Thyroid gland (tissue), 4 donors: ENCODE data around the gene OTOP3. TPM values are rescaled to one million over a fixed set of nuclear protein-coding genes. Genes with fewer than 3 reads are reported as not detected.
A peak's percentile ranks its signal among the peaks of the same experiment; 100 is the strongest.
"Not testable (repeated sequence)": the region's sequence is repeated elsewhere in the genome, so short reads cannot be mapped to it uniquely, and the experiment has no call there.

Experiments used
- DNase-seq, 2 donors: peaks; one replicate each; pipeline ENCODE4 v3.0.0-alpha.2; 2019
- H3K27ac ChIP-seq, 3 donors: fragments of 200-600 bp; sonication (generic); 1 replicate in 2 of 3; 2 replicates in 1 of 3; pipeline ENCODE4 v1.5.1; 2016 to 2019; ENCODE audit warnings: mild to moderate bottlenecking in 1 of 3, moderate library complexity in 1 of 3
- H3K27me3 ChIP-seq: fragments of 200-600 bp; sonication (generic); one replicate; pipeline ENCODE4 v1.5.1; 2019
- H3K36me3 ChIP-seq, 2 donors: fragments of 200-600 bp; sonication (generic); one replicate each; pipeline ENCODE4 v1.5.1; 2016 to 2019
- H3K4me1 ChIP-seq, 2 donors: fragments of 200-600 bp; sonication (generic); one replicate each; pipeline ENCODE4 v1.5.1; 2017 to 2019
- H3K4me3 ChIP-seq, 3 donors: fragments of 200-600 bp; sonication (generic); replicated peaks in 1 of 3; 1 replicate in 2 of 3; 2 replicates in 1 of 3; pipeline ENCODE4 v1.5.1; 2016; ENCODE audit warnings: mild to moderate bottlenecking in 1 of 3
- H3K9me3 ChIP-seq: fragments of 200-600 bp; sonication (generic); one replicate; pipeline ENCODE4 v1.5.1; 2017
- POLR2A ChIP-seq, 2 donors: fragments of 450-650 bp; IDR thresholded peaks; one replicate each; pipeline ENCODE4 v1.6.1; 2017; ENCODE audit warnings: antibody characterized with exemption in 2 of 2, mild to moderate bottlenecking in 2 of 2, moderate library complexity in 1 of 2
- WGBS, 2 donors: methylation state at CpG; one replicate each; pipeline ENCODE4 v1.1.5; 2017; 5-methylcytosine and 5-hydroxymethylcytosine counted together
- intact Hi-C: fragments of 100-400 bp; cut with DNase I; formaldehyde crosslinking; loops from one replicate; pipeline ENCODE4 v1.15.1; 2023
- total RNA-seq, 4 donors: library from RNA; depleted of rRNA; stranded (reverse); fragments of >200 nt; gene quantifications; one replicate each; pipeline ENCODE4 v1.2.3, GENCODE V29; 2016
- TF ChIP-seq, protein P1 (sequence below), 6 experiments: fragments of 200-600 bp in 3 of 6; fragments of 450-650 bp in 3 of 6; sonication (generic) in 3 of 6; IDR thresholded peaks; one replicate each; pipeline ENCODE4 v1.5.1; 2016 to 2019; ENCODE audit warnings: antibody characterized with exemption in 6 of 6, mild to moderate bottlenecking in 2 of 6, inconsistent platforms in 1 of 6, moderate library complexity in 1 of 6

OTOP3 gene
- total RNA-seq, 4 donors from 2014 or later: not detected

DNA sequence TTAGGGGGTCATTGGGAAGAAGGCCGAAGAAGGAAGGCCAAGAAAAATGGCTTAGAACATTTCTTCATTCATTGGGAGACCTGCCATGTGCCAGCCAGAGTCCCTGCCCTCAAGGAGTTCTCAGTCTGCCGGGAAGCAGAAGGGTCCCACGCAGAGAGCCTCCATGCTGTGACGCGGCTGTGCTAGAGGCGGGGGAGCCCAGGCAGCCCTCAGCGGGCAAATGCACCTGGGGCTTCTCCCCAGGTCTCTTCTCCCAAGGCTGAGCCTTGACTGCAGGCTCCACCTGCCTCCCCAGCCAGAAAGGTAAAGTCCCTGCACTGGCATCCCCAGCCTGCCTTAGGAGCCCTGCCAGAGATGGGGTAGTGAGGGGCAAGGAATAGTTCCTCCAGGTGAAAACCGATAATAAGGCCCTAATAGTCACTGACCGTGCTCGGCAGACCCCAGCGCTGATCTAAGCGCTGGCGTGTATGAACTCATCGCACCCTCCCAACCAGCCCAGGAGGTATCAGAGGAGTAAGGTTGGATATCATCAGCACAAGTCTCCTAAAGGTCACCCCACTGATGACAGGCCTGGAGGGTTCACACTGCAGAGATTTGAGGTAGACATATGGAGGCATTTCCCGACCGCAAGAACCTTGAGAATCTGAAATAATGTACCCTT, 45.8 kb downstream of the OTOP3 start:
- peak overlapping the region; percentile 23 to 58 (median 43) for H3K4me3 ChIP-seq
- 54 to 60% methylated on average over 16 of the region's 16 CpGs for WGBS, 2 donors
- H3K4me1 ChIP-seq: peaks cover 13 to 19% of the 10 kb centered on the region in 2 donors
- TF ChIP-seq, protein P1, sequence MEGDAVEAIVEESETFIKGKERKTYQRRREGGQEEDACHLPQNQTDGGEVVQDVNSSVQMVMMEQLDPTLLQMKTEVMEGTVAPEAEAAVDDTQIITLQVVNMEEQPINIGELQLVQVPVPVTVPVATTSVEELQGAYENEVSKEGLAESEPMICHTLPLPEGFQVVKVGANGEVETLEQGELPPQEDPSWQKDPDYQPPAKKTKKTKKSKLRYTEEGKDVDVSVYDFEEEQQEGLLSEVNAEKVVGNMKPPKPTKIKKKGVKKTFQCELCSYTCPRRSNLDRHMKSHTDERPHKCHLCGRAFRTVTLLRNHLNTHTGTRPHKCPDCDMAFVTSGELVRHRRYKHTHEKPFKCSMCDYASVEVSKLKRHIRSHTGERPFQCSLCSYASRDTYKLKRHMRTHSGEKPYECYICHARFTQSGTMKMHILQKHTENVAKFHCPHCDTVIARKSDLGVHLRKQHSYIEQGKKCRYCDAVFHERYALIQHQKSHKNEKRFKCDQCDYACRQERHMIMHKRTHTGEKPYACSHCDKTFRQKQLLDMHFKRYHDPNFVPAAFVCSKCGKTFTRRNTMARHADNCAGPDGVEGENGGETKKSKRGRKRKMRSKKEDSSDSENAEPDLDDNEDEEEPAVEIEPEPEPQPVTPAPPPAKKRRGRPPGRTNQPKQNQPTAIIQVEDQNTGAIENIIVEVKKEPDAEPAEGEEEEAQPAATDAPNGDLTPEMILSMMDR (IDR thresholded peaks at IDR 0.05): no peak
- TF ChIP-seq POLR2A (IDR thresholded peaks at IDR 0.05): no peak
- peak overlapping the region; percentile 45 to 89 (median 79) for H3K27ac ChIP-seq
- intact Hi-C loops: no loop called here
- no peaks in the 10 kb centered on the region for H3K9me3 ChIP-seq
- H3K27me3 ChIP-seq: no peaks in the 10 kb centered on the region
- DNase-seq: no peak
- no peaks in the 10 kb centered on the region for H3K36me3 ChIP-seq

DNA sequence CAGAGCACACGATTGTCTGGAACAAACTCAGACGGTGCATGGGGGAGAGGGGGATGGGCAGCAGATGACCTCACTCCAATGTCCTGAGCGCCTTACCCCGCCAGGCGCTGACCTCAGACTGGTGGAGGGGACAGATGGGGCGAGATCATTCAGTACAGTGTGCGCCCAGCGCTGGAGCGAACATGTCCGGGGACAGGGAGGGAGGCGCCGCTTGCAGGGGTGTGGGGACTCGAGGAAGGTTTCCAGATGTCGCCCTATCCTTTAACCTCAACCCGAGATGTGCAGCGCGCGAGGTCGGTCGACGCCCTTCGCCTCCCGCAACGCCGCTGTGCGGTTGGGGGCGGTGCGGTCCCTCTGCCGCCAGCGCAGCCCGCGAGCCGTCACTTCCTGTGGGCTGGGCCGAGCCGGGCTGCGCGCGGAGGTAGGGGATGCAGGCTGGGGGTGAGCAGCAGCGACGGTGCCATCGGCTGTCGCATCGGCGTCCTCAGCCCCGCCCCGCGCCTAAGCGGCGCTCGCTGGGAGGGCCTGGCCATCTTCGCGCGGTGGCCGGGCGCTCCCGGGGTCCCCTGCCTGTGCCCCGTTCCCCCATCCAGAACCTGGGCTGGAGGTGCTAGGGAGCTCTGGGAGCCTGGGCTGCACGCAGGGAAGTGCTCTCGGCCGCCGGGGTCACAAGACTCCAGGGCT, 46.4 kb downstream of the OTOP3 start:
- peak; percentile 80 to 83 for DNase-seq

DNA sequence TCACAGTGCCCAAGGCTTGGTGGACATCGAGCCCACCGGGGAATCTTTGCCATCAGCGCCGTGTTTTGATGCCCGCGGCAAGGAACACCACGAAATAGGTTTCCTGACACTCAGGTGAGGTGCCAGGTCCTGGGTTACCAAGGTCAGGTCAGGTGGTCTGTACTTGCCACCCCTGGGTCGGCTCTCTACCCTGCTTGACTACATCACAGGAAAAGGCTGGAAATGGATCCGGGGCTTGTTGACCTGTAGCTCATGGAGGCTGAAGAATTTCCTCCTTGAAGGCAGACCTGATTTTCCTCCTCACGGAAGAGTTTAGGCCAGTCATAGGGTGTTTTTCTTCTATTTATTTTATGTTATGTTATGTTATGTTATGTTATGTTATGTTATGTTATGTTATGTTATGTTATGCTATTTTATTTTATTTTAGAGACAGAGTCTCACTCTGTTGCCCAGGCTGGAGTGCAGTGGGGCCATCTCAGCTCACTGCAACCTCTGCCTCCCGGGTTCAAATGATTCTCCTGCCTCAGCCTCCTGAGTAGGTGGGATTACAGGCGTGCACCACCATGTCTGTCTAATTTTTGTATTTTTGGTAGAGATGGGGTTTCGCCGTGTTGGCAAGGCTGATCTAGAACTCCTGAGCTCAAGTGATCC, 47.1 kb downstream of the OTOP3 start:
- H3K9me3 ChIP-seq, DNase-seq, intact Hi-C loops, H3K27me3 ChIP-seq, H3K36me3 ChIP-seq: not testable (repeated sequence)
- peak overlapping the region; percentile 45 to 89 (median 79) for H3K27ac ChIP-seq
- 35 to 43% methylated on average over 10 to 14 of the region's 14 CpGs for WGBS, 2 donors
- H3K4me3 ChIP-seq: peak overlapping the region; percentile 23 to 58 (median 43)
- peaks cover 18 to 26% of the 10 kb centered on the region in 2 donors for H3K4me1 ChIP-seq

More for the DNA sequence above, 46.4 kb downstream of the OTOP3 start:
- no peaks in the 10 kb centered on the region for H3K9me3 ChIP-seq
- H3K27me3 ChIP-seq: no peaks in the 10 kb centered on the region
- WGBS, 2 donors: 0 to 1% methylated on average over 12 to 22 of the region's 61 CpGs
- no peaks in the 10 kb centered on the region for H3K36me3 ChIP-seq
- peak overlapping the region; percentile 45 to 89 (median 79) for H3K27ac ChIP-seq
- peak in 1 of 2 donors; percentile 90 for TF ChIP-seq POLR2A (IDR thresholded peaks at IDR 0.05)
- TF ChIP-seq, protein P1 (IDR thresholded peaks at IDR 0.05): peak in 2 of 6 experiments; percentile 6 to 10
- intact Hi-C loops: no loop called here
- peaks cover 17 to 25% of the 10 kb centered on the region in 2 donors for H3K4me1 ChIP-seq
- peak overlapping the region; percentile 23 to 58 (median 43) for H3K4me3 ChIP-seq

DNA sequence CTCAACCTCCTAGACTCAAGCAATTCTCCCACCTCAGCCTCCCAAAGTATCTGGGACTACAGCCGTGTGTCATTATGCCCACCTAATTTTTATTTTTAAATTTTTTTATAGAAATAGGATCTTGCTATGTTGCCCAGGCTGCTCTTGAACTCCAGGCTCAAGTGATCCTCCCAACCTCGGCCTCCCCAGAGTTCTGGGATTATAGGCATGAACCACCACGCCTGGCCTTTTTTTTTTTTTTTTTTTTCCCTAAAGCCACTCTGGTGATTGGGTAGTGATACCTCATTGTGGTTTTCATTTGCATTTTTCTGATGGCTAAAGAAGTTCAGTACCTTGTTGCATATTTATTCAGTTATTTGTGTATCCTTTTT, 50.5 kb downstream of the OTOP3 start:
- H3K4me3 ChIP-seq: no peak overlapping the region
- H3K27me3 ChIP-seq: no peaks in the 10 kb centered on the region
- TF ChIP-seq, protein P1 (IDR thresholded peaks at IDR 0.05): no peak
- H3K9me3 ChIP-seq: no peaks in the 10 kb centered on the region
- WGBS, 2 donors: 94 to 95% methylated on average over 3 of the region's 3 CpGs
- intact Hi-C loops: no loop called here
- H3K4me1 ChIP-seq: peaks cover 18 to 37% of the 10 kb centered on the region in 2 donors
- no peaks in the 10 kb centered on the region for H3K36me3 ChIP-seq
- no peak for DNase-seq
- no peak overlapping the region for H3K27ac ChIP-seq

DNA sequence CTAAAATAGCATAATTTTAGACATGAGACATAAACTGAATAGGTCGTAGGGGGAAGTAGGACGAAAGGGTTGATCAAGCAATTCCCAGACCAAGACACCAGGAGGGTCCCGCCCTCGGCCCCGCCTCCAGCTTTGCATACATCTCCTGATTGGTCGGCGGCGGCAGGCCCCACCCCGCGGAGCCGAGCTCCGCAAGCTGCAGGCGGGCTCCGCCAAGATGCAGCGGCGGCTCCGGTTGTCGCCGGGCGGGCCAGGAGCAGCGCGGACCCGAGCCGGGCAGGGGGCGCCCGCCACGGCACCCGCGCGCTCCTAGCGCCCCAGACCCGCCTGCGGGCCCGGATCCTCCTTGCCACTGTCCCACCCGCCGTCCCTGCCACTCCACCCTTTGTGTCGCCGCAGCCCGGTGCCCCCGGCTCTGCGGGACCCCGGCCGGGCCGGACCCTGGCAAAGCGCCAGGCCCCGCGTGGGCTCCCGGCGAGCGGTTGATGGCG, 51.8 kb downstream of the OTOP3 start, which contains the start of gene CDR2L:
Gene CDR2L (plus strand): TSS at position 215 of the 491 bp plus-strand sequence. CDS start 412 bp downstream, outside the sequence.
- Histone ChIP-seq H3K9me3 (no peaks in the 10 kb centered on the region), H3K4me3 (peak within 1 kb of the TSS in 2 of 3 donors; percentile 27 to 83), H3K36me3 (no peaks in the 10 kb centered on the region), H3K4me1 (peaks cover 9 to 26% of the 10 kb centered on the region in 2 donors), H3K27ac (peak within 1 kb of the TSS; percentile 82 to 86 (median 82)), H3K27me3 (no peaks in the 10 kb centered on the region)
- intact Hi-C loops: no loop called here
- TF ChIP-seq, protein P1 (IDR thresholded peaks at IDR 0.05): peak in 1 of 6 experiments; percentile 3
- TF ChIP-seq POLR2A (IDR thresholded peaks at IDR 0.05): peak in 1 of 2 donors; percentile 91
- DNase-seq: peak; percentile 98 to 99
- 0 to 1% methylated on average over 13 to 22 of the region's 51 CpGs for WGBS, 2 donors
